Lung (tissue), 12 donors: Measurements from ENCODE around the gene SLC22A25. TPM values are rescaled to one million over a fixed set of nuclear protein-coding genes. Genes with fewer than 3 reads are reported as not detected.

Experiments used
- ATAC-seq: fragments of 200-7000 bp; cut with Tn5 transposase; one replicate; pipeline ENCODE4 v1.9.1; 2020; ENCODE audit warnings: moderate number of reproducible peaks; ENCODE audit not compliant: insufficient read depth, low FRiP score
- DNase-seq, 3 donors: peaks; one replicate each; pipeline ENCODE4 v3.0.0-alpha.2; 2013 to 2017
- H3K27ac ChIP-seq, 2 donors: one replicate each; pipeline ENCODE4 v1.5.1; 2013; ENCODE audit warnings: mild to moderate bottlenecking in 2 of 2, moderate library complexity in 2 of 2, control low read depth in 1 of 2, inconsistent platforms in 1 of 2, low read depth in 1 of 2, low read length in 1 of 2
- H3K27me3 ChIP-seq, 3 donors: one replicate each; pipeline ENCODE4 v1.5.1; 2013; ENCODE audit warnings: low read length in 2 of 3; ENCODE audit not compliant: control insufficient read depth in 3 of 3, insufficient read depth in 3 of 3
- H3K36me3 ChIP-seq, 4 donors: one replicate each; pipeline ENCODE4 v1.5.1; 2013; ENCODE audit warnings: low read length in 4 of 4, mild to moderate bottlenecking in 1 of 4, moderate library complexity in 1 of 4; ENCODE audit not compliant: control insufficient read depth in 4 of 4, insufficient read depth in 4 of 4
- H3K4me1 ChIP-seq, 5 donors: one replicate each; pipeline ENCODE4 v1.5.1; 2013; ENCODE audit warnings: low read length in 5 of 5, mild to moderate bottlenecking in 2 of 5, moderate library complexity in 1 of 5; ENCODE audit not compliant: control insufficient read depth in 5 of 5, insufficient read depth in 5 of 5
- H3K4me3 ChIP-seq: one replicate; pipeline ENCODE4 v1.5.1; 2013; ENCODE audit warnings: mild to moderate bottlenecking, control low read depth, moderate library complexity
- H3K9ac ChIP-seq, 2 donors: one replicate each; pipeline ENCODE4 v1.5.1; 2013; ENCODE audit warnings: low read length in 2 of 2, control low read depth in 1 of 2; ENCODE audit not compliant: insufficient read depth in 1 of 2
- H3K9me3 ChIP-seq, 4 donors: one replicate each; pipeline ENCODE4 v1.5.1; 2013; ENCODE audit warnings: low read length in 3 of 4, mild to moderate bottlenecking in 1 of 4, moderate library complexity in 1 of 4; ENCODE audit not compliant: control insufficient read depth in 4 of 4, insufficient read depth in 3 of 4
- CTCF ChIP-seq: IDR thresholded peaks from 2 replicates; pipeline ENCODE4 v1.5.1; 2012; ENCODE audit warnings: mild to moderate bottlenecking; ENCODE audit errors: control extremely low read depth, extremely low read depth
- WGBS, 2 donors: extraction: QIAGEN DNeasy Blood & Tissue Kit; methylation state at CpG; one replicate each; pipeline ENCODE4 v1.1.7; 2013; 5-methylcytosine and 5-hydroxymethylcytosine counted together
- polyA plus RNA-seq, 2 donors: library from polyadenylated mRNA; stranded (reverse); fragments of 200-250 nt; gene quantifications; one replicate each; pipeline ENCODE4 v1.2.1, GENCODE V29; 2013
- total RNA-seq, 2 donors: library from RNA; depleted of rRNA in 1 of 2; stranded (reverse); fragments of >200 nt in 1 of 2; gene quantifications; one replicate each; pipeline ENCODE4 v1.2.1, GENCODE V29; 2014 to 2021
- donor health status: control.
- donor health status: control.
- donor health status: Bipolar disorder and iron deficiency.
- donor health status: healthy.
- donor health status: DM: yes; HTN: yes; CAD: no.

Gene SLC22A25
- total and polyA plus RNA-seq, 4 donors, result not detected

DNA sequence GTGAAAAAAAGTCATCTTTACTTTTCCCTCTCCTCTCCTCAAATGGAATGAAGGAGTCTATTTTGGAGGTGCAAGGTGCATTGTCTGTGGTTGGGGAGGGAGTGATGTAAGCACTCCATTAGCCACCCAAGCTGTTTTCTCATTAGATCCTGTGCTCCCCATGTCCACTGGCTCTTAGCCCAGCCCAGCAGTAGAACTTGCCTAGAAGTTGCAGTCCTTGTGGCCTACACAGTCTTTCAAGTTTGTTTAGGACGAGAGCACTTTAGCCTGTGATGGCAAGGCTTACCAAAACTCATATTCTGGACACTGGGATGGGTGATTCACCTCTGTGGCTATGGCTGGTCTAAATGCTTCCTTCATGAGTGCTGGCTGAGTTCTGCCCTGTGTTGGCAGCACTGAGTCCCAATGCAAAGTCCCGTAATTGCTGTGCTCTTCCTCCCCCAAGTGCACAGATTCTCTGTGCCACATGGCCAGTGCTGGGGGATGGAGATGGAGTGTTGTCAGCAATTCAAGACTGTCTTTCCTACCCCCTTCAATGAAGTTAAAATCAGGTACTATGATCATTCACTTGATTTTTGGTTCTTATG is 15.8 kb downstream of the SLC22A25 start:
- no peaks in the 10 kb centered on the region for H3K36me3 ChIP-seq
- ATAC-seq (no peak), DNase-seq (no peak)
- WGBS, 2 donors, result 86 to 90% methylated on average over 2 of the region's 2 CpGs
- no peak overlapping the region for H3K4me3 ChIP-seq
- H3K27ac ChIP-seq, result no peak overlapping the region
- no peak overlapping the region for H3K9ac ChIP-seq
- H3K4me1 ChIP-seq, result no peaks in the 10 kb centered on the region
- H3K27me3 ChIP-seq, result no peaks in the 10 kb centered on the region
- no peak for TF ChIP-seq CTCF
- no peaks in the 10 kb centered on the region for H3K9me3 ChIP-seq

DNA sequence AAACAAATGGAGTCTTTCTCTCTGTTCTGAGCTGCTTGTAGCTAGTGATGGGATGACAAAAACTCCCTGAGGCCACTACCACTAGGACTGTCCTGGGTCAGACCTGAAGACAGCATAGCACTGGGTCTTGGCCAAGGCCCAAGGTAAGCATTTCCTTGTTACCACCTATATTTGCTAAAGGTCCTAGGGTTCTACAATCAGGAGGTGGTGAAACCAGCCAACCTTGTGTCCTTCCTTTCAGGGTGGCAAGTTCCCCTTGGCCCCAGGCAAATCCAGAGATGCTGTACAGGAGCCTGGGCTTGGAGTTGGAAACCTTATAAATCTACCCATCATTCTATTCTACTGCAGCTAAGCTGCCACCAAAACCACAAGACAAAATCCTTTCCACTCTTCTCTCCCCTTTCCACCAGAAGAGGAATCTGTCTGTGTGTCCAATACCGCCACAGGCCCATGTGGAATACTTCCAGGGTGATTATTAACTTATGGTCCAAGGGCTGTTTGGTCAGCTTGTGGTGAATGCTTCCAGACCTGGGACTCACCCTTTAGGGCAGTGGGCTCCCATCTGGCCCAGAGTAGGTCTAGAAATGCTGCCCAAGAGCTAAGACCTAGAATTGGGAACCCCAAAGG is 16.8 kb downstream of the SLC22A25 start:
- 95 to 100% methylated on average over 1 of the region's 1 CpG for WGBS, 2 donors
- Histone ChIP-seq H3K27ac (no peak overlapping the region), H3K27me3 (no peaks in the 10 kb centered on the region), H3K36me3 (no peaks in the 10 kb centered on the region), H3K4me3 (no peak overlapping the region), H3K4me1 (no peaks in the 10 kb centered on the region), H3K9ac (no peak overlapping the region), H3K9me3 (no peaks in the 10 kb centered on the region)
- ATAC-seq, result no peak
- TF ChIP-seq CTCF, result no peak
- DNase-seq, result no peak

GRCh38 chr11:63214093-63214492 is 29.3 kb downstream of the SLC22A25 start:
- Histone ChIP-seq H3K4me3 (no peak overlapping the region), H3K9me3 (no peaks in the 10 kb centered on the region), H3K9ac (no peak overlapping the region), H3K4me1 (peaks cover 0 to 5% (median 3%) of the 10 kb centered on the region in 5 donors), H3K27me3 (no peaks in the 10 kb centered on the region), H3K27ac (no peak overlapping the region), H3K36me3 (no peaks in the 10 kb centered on the region)
- 69 to 91% methylated on average over 4 of the region's 4 CpGs for WGBS, 2 donors
- ATAC-seq (no peak), DNase-seq (no peak)
- no peak for TF ChIP-seq CTCF

GRCh38 chr11:63212742-63213141 is 30.7 kb downstream of the SLC22A25 start:
- peaks cover 0 to 5% (median 3%) of the 10 kb centered on the region in 5 donors for H3K4me1 ChIP-seq
- 5 to 6% methylated on average over 2 of the region's 2 CpGs for WGBS, 2 donors
- no peak for ATAC-seq

More at GRCh38 chr11:63212742-63213141, 30.7 kb downstream of the SLC22A25 start:
- Histone ChIP-seq H3K9ac (no peak overlapping the region), H3K27ac (no peak overlapping the region), H3K27me3 (no peaks in the 10 kb centered on the region), H3K9me3 (no peaks in the 10 kb centered on the region), H3K36me3 (no peaks in the 10 kb centered on the region), H3K4me3 (no peak overlapping the region)
- peak in 2 of 3 donors; percentile 8 to 43 for DNase-seq
- TF ChIP-seq CTCF, result peak; percentile 21
